HK-2 (cell line): Measurements from ENCODE around the gene AHNAK.
A peak's percentile ranks its signal among the peaks of the same experiment; 100 is the strongest.
"Not testable (repeated sequence)": the region's sequence is repeated elsewhere in the genome, so short reads cannot be mapped to it uniquely, and the experiment has no call there.

Source experiments
- DNase-seq: peaks from one replicate; pipeline ENCODE4 v3.0.0-alpha.2; 2018; ENCODE audit not compliant: unreplicated experiment

The AHNAK gene

DNA sequence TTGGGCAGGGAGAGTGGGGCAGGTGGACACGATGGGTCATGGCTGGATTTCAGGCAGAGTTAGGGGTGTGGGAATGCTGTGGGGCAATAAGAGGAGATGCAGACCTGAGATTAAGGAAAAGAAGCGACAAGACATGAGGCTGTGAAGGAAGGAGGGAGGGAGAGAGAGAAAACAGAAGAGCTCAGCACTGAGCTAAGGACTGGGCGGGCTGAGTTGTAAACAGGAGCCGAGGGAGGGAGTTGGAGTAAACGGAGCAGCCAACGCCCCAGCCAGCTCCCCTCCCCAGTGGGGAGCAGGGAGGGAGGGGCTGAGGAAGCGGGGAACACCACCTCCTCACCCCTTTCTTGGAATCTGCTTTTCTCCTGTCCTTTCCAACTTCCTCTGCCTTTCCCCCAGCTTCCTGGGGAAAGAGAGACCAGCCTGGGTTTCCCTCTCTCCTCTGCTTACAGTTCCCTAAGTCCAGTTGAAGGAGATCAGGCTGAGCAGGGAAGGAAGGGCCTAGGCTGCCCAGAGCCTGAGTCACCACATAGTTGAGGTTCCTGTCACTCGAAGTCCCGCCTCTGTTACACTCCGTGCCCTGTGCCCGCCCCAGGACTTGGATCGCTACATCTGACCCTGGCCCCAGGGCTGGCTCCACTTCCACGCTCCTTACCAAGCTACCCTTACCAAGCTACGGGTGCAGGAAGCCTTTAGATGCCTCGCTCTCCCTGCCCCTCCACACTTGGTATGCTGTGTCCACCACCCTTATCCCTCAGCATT is 6.7 kb upstream of the AHNAK start:
- DNase-seq, result peak; percentile 82

DNA sequence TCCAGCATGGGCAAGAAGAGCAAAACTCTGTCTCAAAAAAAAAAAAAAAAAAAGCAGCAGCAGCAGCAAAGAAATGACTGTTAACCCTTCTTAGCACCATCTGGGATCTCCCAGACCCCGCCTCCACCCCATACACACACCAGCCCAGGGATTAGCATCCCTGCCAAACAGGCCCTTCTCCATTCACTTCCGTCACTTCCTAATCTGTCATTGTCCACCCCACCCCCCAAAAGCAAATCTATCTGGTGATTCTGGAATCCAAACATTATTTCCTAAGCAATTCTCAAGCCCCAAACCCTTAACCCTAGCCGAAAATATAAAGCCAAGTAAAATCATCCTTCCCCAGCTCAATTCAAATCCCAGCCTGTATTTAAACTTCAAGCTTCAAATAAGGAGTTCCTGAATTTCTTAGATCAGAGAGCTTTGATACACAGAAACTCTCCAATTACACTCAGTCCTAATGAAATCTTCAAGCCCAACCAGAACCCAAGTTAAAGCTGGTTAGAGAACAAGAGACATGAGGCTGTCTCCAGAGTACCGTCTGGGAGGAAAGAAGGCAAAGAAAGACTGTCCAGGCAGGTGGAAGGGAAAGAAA is 6.0 kb upstream of the AHNAK start:
- no peak for DNase-seq

DNA sequence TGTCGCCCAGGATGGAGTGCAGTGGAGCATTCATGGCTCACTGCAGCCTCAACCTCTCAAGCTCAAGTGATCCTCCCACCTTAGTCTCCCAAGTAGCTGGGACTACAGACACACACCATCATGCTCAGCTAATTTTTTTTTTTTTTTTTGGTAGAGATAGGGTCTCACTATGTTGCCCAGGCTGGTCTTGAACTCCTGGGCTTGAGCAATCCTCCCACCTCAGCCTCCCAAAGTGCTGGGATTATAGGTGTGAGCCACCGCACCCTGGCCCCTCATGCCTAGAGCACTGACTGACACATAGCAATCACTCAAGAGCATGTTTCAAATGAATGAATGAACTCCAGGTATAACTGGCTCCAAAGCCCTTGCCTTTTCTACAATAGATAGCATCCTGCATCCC is 3.9 kb upstream of the AHNAK start:
- DNase-seq, result not testable (repeated sequence)

DNA sequence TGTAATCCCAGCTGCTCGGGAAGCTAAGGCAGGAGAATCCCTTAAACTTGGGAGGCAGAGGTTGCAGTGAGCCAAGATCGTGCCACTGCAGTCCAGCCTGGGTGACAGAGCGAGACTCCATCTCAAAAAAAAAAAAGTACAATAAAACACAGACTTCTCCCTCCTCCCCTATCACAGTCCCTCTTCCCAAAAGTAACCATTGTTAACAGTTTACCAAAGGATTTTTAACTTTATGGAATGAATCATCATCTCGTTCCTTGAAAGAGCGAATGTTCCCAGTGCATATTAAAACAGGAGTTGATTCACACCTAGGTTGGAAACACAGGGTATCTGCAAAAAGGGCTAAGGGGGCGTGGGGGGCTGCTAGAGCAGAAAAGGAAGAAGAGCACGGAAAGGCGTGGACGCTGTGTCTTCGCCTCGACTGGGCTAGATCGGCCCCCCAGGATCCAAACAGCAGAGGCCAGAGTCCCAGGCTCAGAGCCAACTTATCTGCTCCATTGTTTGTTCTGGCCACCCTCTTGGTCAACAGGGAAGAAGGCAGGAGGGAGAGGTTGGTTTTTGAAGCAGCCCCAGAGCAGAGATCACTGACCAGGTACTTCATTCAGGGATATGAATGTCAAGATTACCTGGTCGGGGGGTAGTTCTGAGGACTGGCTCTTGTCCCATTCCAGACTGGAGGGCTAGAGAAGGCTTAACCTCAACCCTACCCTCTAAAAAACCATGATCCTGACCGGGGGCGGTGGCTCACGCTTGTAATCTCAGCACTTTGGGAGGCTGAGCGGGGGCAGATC is 2.1 kb upstream of the AHNAK start:
- no peak for DNase-seq

DNA sequence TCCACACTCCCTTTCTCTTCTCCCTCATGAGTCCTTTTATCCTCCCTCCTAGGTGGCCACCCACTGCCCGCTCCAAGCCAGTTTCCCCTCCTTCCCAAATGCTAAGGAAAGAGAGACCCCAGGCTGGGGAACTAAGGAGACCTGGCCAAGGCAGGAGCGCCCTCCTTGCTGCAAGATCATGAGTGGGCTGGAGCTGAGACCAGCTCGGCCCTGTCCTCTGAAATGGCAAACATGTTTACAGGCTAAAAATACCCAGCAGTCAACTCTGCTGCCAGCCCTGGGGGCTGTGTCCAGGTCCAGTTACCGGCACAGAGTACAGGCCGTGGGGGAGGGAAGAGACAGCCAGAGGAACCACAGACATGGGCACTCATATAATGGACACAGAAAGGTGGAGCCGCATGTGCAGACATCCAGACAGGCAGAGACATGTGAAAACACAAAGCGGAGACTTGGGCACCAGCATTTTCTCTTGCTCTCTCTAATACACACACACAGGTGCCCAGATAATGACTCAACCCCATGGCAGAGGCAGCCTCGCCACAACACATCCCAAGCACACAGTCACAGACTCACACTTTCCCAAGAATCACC is 1.2 kb upstream of the AHNAK start:
- no peak for DNase-seq

DNA sequence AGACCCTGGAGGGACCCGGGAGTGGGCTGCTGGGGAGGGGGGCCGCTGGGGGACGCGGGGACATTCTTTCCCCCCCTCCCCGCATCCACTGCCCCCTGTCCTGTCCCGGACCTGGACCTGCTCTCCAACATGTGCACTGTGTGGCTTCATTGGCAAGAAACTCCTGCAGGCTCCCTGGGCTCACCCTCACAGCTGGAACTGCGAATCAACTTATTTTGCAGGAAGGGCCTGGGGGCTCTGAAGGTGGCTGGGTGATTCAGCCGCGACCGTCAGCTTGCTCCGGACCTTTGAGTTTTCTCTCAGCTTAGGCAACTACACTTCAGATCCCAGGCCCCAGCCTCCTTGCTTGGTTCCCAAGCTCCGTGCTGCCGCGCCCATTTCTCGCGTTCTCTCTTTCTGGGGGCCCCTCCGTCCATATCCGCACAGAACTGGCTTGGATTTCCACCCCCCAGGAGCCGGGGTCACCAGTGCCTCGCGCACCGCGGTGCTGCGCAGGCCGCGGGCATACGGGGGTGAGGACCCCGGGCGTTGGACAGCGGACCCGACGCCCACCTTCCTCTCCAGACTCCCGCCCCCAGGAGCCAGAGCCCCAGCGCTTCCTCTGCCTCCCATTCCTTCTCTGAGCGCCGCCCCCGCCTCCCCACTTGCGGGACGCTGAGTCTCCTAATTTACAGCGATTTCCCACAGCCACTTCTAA is 471 bp upstream of the AHNAK start:
- DNase-seq, result no peak

DNA sequence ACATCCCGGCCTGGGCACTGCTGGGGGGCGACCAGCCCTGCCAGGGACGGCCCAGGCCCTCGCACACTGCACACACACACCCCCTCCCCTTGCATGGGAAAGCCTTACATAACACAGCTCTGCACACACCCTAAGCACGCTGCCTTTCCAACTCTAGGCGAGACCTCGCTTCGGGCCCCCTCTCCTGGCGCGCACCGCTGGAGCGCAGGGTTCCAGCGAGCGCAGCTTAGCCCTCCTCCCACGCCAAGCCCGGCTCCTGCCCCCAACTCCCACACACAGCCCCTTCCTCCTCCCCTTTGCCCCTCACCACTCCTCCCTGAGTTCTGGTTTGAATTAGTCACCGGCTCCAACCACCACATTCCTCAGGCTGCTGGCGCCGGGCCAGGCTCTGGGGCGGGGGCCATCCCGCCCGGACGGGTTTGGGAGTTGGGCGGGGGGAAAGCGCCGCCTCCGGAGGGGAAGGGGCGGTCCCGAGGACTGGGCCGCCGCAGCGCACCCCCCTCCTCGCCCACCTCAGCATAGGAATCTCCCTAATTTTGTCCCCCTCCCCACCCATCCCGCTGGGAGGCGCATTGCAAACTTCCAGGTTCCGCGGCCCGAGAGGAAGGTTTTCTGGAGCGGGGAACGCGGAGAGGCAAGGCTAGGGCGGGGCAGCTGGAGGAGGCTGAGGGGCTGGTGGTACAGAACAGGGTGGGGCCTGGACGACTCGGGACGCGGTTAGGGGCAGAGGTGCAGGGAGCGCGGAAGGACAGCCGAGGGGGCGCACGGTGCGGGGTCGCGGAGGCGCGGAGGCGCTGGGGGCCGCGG is 966 bp downstream of the AHNAK start:
- peak; percentile 93 for DNase-seq

DNA sequence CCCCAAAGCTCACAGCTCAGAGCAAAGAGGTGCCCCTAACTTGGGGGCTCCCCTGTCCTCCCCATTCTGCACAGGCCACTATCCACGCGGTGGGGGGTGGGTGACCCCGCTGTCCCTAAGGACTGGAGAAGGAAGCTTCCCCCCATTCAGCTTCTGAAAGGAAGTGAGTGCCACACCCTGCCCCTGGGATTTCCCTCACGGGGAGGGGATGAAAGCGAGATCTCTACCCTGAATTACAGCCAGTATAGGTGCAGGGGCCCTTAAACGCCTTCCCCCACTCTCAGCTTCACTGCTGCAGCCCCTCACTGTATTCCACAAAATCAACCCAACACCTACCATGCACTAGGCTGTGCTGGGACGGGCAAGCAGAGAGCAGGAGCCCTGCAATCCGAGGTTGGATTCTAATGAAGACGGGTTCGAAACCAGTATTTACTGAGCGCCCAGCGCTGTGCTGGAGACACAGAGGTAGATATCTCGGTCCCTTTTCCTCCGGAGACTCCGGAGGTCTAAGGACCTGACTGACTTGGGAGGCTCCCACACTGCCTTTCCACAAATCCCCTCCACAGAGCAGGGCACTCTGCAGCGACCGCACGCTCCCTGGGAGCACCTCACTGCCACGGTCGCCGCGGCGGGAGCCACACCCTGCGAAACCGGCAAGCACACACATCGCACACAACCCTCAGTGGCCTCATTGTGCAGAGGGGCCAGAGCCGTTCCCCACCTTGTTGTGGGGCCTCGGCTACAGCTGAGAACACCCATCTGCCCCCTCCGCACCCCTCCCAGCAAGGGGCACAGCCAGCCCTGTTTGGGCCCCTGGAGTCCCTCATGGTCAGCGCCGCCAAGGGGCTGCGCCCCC is 1.8 kb downstream of the AHNAK start:
- DNase-seq, result no peak

DNA sequence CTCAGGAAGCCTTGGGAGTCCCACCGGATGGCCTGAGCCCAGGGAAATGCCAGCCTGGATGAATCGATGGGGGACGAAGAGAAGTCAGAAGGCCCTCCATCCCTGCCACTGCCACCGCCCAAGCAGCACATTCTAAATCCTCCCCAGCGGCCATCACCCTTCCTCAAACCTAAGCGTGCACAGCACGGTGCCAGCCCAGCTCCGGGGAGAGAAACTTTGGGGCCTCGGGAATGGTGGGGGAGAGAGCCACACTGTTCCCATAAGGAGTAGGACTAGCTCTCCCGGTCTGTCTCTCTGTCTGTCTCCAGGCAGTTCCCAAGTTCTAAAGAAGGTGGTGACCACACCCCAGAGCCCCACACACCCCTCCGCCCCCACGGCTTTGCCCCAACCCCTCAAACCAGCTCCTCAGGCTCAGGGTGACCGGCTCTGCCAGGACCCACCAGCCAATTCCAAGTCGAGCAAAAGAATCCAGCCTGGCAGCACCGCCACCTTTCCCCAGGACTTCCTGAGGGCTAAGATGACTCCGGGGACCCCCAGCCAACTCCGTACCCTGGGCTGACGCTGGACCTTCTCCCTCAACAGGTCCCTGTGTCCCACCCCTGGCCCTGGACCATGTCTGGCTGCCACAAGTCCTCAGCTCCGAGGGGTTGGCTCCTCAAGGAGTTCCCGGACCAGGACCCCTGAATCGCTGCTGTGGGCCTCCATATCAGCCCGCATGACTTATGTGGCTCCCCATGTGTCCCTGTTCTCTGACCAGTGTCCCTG is 2.7 kb downstream of the AHNAK start:
- DNase-seq, result peak; percentile 30

DNA sequence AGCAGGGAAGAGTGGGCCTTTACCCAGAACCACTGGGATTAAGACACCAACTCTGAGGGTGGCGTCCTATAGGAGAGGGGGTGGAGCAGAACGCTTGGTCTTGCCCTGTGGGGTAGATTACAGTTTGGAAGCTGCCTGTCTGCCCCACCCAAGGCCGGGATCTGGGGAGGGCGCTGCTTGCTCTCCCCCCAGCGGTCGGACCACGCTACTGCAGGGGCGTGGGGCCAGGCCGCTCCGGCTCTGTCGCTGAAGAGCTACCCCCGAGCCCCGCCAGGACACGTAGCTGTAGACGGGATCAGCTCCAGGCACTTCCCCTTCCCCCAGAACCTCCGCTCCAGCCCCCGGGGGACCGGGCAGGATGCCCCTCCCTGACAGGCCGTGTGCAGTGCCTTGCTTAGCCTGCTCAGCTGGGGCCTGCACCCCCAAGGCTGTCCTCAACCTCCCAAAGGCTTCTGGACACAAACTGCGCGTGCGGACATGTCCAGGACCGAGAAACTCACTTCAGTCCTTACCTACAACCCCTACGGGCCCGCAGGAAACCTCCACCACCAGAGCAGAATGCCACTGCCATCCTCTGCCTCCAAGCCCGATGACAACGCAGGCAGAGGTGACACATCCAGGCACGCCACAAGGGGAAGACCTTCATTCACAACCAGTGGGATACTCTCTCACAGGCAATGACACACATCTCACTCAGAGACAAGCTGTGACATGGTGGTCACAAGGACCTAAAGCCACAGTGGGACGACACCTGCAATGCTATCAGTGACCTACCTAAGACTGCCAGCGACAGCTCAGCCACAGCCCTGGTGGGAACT is 3.6 kb downstream of the AHNAK start:
- DNase-seq, result peak; percentile 77

DNA sequence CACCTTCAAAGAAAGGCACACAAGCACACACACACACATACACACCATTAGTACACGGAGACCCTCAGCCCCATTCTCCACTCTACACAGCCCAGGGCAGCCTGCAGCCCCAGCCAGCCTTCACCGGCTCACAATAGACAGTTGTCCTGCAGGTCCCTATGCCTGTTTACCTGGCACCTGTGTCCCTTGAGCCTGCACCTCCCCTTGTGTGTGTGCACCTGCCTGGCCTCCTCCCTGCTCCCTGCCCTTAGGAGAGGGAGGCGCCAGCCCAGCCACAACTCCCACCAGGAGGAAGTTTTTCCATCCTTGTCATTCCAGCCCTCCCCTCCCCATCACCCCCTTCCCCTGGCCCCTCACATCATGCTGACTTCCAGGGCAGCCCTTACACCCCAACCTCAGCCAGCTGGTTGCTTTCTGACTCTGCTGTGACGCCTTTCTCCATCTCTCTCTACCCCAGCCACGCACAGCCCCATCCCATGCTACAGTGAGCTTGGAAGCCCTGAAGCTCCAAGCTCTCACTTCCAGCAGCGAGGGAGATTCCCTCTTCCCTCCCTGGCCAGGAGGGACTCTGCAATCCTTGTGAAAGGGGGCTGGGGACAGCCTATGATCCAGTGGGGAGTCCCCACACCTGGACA is 4.4 kb downstream of the AHNAK start:
- no peak for DNase-seq

DNA sequence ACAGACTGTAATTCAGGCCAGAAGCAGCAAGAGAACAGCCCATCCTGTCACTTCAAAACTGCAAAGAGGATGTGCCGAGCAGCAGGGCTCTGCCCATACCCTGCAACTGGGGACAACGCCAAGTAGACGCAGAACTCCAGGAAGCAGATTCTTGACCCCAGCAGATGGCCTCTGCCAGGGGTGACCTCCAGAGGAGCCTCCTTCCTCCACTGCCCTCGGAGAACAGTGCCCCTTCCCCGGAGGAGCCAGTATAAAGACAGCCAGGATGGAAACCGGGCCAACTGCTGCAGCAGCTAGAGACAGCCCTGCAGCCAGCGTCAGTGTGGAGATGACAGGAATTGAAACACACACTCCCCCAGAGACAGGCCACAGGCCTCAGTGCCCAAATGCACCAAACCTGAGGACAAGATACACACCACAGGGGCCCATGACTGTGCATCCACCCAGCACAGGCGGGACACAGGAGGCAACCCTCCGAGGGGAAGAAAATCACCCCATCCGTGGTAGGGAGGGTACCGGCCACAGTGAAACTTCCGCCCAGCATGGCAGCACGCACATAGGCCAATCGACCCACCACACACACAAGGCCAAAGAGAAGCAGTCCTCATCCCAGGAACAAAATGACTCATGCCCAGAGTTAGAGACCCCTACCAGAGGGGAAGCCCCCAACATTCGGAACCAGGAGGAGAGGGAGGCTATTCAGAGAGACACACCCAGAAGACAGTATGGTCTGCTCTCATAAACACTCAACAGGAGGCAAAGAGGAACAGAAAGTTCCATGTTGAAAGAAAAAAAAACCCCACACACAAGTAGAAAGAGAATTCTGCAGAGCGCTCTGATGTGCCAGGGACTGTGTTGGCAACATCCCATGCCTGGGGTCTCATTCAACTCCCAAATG is 5.6 kb downstream of the AHNAK start:
- DNase-seq, result no peak

DNA sequence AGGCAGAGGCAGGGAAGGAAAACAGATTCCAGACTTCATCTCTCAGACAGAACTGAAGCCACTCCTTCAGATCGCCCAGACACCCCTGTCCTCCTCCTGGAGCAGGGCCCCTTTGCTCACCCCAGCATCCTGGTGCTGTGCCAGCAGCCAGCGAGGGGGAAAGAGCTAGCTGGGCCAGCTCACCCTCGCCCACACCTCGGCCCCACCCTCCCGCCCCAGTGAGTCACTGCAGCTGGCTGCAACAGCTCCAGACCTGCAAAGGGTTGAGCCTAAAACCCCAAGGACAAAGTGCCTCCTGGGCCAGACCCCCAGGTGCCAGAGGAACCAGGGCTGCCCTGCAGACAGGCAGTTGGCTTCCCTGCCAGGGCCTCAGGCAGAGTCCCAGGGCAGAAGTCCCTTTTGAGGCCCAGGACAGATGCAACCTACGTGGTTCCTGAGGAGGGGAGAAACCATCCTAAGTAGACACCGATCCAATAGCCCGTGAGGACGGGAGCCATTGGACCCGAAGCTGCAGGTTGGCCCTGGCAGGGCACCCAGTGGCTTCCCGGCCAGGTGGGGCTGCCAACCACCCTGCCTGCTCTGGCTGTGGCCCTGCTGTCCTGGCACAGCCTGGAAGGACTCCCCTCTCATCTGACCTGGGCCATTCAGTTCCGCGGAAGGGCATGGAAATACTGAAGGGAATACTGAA is 7.2 kb downstream of the AHNAK start:
- peak; percentile 75 for DNase-seq

DNA sequence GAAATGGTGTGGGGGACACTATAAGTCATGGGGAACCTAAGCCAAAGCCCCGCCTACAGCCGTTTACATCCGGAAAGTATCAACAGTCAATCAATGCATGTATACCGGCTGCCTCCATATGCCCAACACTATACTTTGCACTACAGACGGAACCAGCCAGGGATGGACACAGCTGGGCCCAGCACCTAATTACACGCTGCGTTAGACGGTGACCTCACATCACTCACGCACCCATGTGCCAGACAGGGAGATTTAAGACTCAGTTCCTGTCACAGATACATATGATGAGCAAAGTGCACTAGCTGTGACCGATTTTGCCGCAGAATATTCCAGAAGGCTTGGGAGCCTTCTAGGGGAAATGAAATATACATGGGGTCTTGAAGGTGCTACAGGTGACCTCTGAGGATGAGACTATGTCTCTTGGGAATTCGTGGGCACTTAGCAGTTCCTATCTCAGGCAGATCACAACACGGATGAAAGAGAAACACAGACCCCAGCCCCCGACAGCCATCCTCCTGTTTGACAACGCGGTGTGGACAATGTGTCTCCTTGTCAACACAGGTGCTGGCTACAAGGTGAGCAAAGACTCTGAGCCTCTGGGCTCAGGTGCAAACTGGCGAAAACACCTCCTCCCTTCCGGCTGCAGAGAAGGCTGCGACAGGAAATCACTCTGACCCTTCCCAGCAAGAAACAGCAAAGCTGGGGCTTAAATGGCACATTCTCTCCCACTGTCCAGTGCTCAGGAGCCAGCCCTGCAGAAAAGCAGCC is 8.0 kb downstream of the AHNAK start:
- no peak for DNase-seq

DNA sequence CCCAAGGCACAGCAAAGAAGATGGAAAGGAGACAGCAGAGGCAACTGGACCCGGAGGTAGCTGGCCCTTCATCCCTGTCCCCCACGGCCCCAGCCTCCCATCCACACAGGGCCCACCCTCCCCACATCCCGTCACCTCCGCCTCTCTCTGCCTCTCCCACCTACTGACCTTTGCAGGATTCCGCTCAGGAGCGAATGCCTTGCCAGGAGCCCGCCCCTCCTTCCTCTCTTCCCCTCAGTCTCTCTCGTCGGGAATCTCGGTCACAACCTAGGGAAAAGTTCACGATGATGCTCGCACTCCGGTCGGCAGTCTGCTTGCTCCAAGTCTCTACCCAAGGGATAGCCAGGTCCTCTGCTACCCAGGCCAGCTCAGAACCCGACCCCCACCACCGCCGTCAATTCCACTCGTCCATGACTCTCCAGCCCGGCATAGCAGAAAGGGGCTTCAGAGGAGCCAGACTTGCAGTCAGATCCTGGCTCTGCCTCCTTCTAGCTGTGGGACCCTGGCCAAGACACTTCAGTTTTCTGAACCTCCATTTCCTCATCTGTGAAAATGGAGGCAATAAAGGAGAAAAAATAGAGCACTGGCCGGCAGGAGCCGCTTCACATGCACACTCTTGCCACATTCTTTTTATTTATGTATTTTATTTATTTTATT is 10.2 kb downstream of the AHNAK start:
- DNase-seq, result no peak
